IPS-15b (cell line): Measurements from ENCODE around the gene ART4.

Experiments
- H3K27me3 ChIP-seq: one replicate; pipeline ENCODE4 v1.6.1; 2013; ENCODE audit warnings: low read length; ENCODE audit not compliant: control insufficient read depth, insufficient read depth
- H3K36me3 ChIP-seq: one replicate; pipeline ENCODE4 v1.6.1; 2013; ENCODE audit warnings: low read length; ENCODE audit not compliant: control insufficient read depth, insufficient read depth
- H3K4me1 ChIP-seq: one replicate; pipeline ENCODE4 v1.6.1; 2013; ENCODE audit warnings: mild to moderate bottlenecking, low read length; ENCODE audit not compliant: control insufficient read depth, insufficient read depth
- H3K4me3 ChIP-seq: one replicate; pipeline ENCODE4 v1.5.1; 2013; ENCODE audit warnings: low read depth, low read length
- H3K9ac ChIP-seq: one replicate; pipeline ENCODE4 v1.6.1; 2013; ENCODE audit warnings: low read depth, mild to moderate bottlenecking, low read length
- H3K9me3 ChIP-seq: one replicate; pipeline ENCODE4 v1.6.1; 2013; ENCODE audit warnings: mild to moderate bottlenecking, low read length; ENCODE audit not compliant: control insufficient read depth, insufficient read depth

Gene ART4

GRCh38 chr12:14843425-14843887 is at the start of gene ART4:
Gene ART4 (minus strand): TSS chr12:14843526. CDS start chr12:14843113, 413 bp downstream.
- Histone ChIP-seq H3K9ac (no peak within 1 kb of the TSS), H3K4me1 (no peaks in the 10 kb centered on the region), H3K4me3 (no peak within 1 kb of the TSS), H3K9me3 (no peaks in the 10 kb centered on the region), H3K36me3 (no peaks in the 10 kb centered on the region), H3K27me3 (no peaks in the 10 kb centered on the region)

- Histone ChIP-seq H3K9me3 (no peaks in the 10 kb centered on the region), H3K27me3 (no peaks in the 10 kb centered on the region), H3K4me3 (no peak overlapping the region)
Measured at GRCh38 chr12:14892726-14893505, 49.6 kb upstream of the ART4 start.

GRCh38 chr12:14890701-14891100 is 47.4 kb upstream of the ART4 start:
- no peaks in the 10 kb centered on the region for H3K36me3 ChIP-seq
- H3K4me1 ChIP-seq, result no peaks in the 10 kb centered on the region
- no peaks in the 10 kb centered on the region for H3K9me3 ChIP-seq
- H3K9ac ChIP-seq, result no peak overlapping the region
- H3K27me3 ChIP-seq, result no peaks in the 10 kb centered on the region
- no peak overlapping the region for H3K4me3 ChIP-seq

More at GRCh38 chr12:14892726-14893505, 49.6 kb upstream of the ART4 start:
- H3K9ac ChIP-seq, result no peak overlapping the region
- H3K4me1 ChIP-seq, result no peaks in the 10 kb centered on the region
- H3K36me3 ChIP-seq, result no peaks in the 10 kb centered on the region

GRCh38 chr12:14886271-14886670 is 42.9 kb upstream of the ART4 start:
- no peaks in the 10 kb centered on the region for H3K4me1 ChIP-seq
- H3K4me3 ChIP-seq, result no peak overlapping the region
- no peak overlapping the region for H3K9ac ChIP-seq
- H3K9me3 ChIP-seq, result no peaks in the 10 kb centered on the region
- H3K36me3 ChIP-seq, result no peaks in the 10 kb centered on the region
- no peaks in the 10 kb centered on the region for H3K27me3 ChIP-seq

- H3K4me3 ChIP-seq, result no peak within 1 kb of the TSS
- H3K4me1 ChIP-seq, result no peaks in the 10 kb centered on the region
- H3K9ac ChIP-seq, result no peak within 1 kb of the TSS
- H3K36me3 ChIP-seq, result no peaks in the 10 kb centered on the region
- no peaks in the 10 kb centered on the region for H3K9me3 ChIP-seq
- H3K27me3 ChIP-seq, result no peaks in the 10 kb centered on the region
Measured at GRCh38 chr12:14885718-14886221, 42.4 kb upstream of the ART4 start, which contains the start of gene MGP. Gene MGP (minus strand): TSS chr12:14885854. CDS start chr12:14885791, 63 bp downstream.

- H3K9me3 ChIP-seq, result no peaks in the 10 kb centered on the region
- H3K4me1 ChIP-seq, result no peaks in the 10 kb centered on the region
- no peaks in the 10 kb centered on the region for H3K27me3 ChIP-seq
- no peak overlapping the region for H3K4me3 ChIP-seq
- no peaks in the 10 kb centered on the region for H3K36me3 ChIP-seq
- H3K9ac ChIP-seq, result no peak overlapping the region
Measured at GRCh38 chr12:14884458-14884878, 41.1 kb upstream of the ART4 start.

GRCh38 chr12:14883686-14884085 is 40.4 kb upstream of the ART4 start:
- H3K9me3 ChIP-seq, result no peaks in the 10 kb centered on the region
- H3K4me3 ChIP-seq, result no peak overlapping the region
- H3K4me1 ChIP-seq, result no peaks in the 10 kb centered on the region
- no peaks in the 10 kb centered on the region for H3K36me3 ChIP-seq
- no peak overlapping the region for H3K9ac ChIP-seq
- H3K27me3 ChIP-seq, result no peaks in the 10 kb centered on the region

- Histone ChIP-seq H3K4me3 (no peak overlapping the region), H3K9ac (no peak overlapping the region), H3K4me1 (no peaks in the 10 kb centered on the region), H3K36me3 (no peaks in the 10 kb centered on the region), H3K27me3 (no peaks in the 10 kb centered on the region), H3K9me3 (no peaks in the 10 kb centered on the region)
Measured at GRCh38 chr12:14880890-14881453, 37.6 kb upstream of the ART4 start.

GRCh38 chr12:14879222-14879933 is 36.1 kb upstream of the ART4 start:
- Histone ChIP-seq H3K9me3 (no peaks in the 10 kb centered on the region), H3K9ac (no peak overlapping the region), H3K27me3 (no peaks in the 10 kb centered on the region), H3K4me3 (no peak overlapping the region), H3K4me1 (no peaks in the 10 kb centered on the region), H3K36me3 (no peaks in the 10 kb centered on the region)

GRCh38 chr12:14878488-14878887 is 35.2 kb upstream of the ART4 start:
- Histone ChIP-seq H3K9me3 (no peaks in the 10 kb centered on the region), H3K36me3 (no peaks in the 10 kb centered on the region), H3K27me3 (no peaks in the 10 kb centered on the region), H3K4me1 (no peaks in the 10 kb centered on the region), H3K9ac (no peak overlapping the region), H3K4me3 (no peak overlapping the region)

- no peaks in the 10 kb centered on the region for H3K27me3 ChIP-seq
- H3K4me1 ChIP-seq, result no peaks in the 10 kb centered on the region
- H3K4me3 ChIP-seq, result no peak overlapping the region
- H3K9me3 ChIP-seq, result no peaks in the 10 kb centered on the region
- H3K9ac ChIP-seq, result no peak overlapping the region
- H3K36me3 ChIP-seq, result no peaks in the 10 kb centered on the region
Measured at GRCh38 chr12:14876833-14877232, 33.5 kb upstream of the ART4 start.
